Gastroesophageal sphincter (tissue), 4 donors: Measurements from ENCODE around the gene CEP152. TPM values are rescaled to one million over a fixed set of nuclear protein-coding genes. Genes with fewer than 3 reads are reported as not detected.
"Not testable (repeated sequence)": the region's sequence is repeated elsewhere in the genome, so short reads cannot be mapped to it uniquely, and the experiment has no call there.

Source experiments
- ATAC-seq: fragments of 150-250 bp; one replicate; pipeline ENCODE4 v1.9.1; 2016; ENCODE audit warnings: mild to moderate bottlenecking, moderate library complexity
- H3K27ac ChIP-seq, 4 donors: fragments of 200-600 bp; sonication (generic) in 3 of 4; 1 replicate in 3 of 4; 2 replicates in 1 of 4; pipeline ENCODE4 v1.5.1; 2016 to 2019
- H3K27me3 ChIP-seq: fragments of 200-600 bp; sonication (generic); one replicate; pipeline ENCODE4 v1.5.1; 2019
- H3K36me3 ChIP-seq, 2 donors: fragments of 200-600 bp; sonication (generic); one replicate each; pipeline ENCODE4 v1.5.1; 2019; ENCODE audit warnings: control low read depth in 1 of 2
- H3K4me1 ChIP-seq, 3 donors: fragments of 200-600 bp; sonication (generic); 1 replicate in 2 of 3; 2 replicates in 1 of 3; pipeline ENCODE4 v1.5.1; 2016 to 2019; ENCODE audit warnings: control low read depth in 2 of 3
- H3K4me3 ChIP-seq, 2 donors: fragments of 200-600 bp; sonication (generic); one replicate each; pipeline ENCODE4 v1.5.1; 2019; ENCODE audit warnings: mild to moderate bottlenecking in 1 of 2, moderate library complexity in 1 of 2
- H3K9me3 ChIP-seq, 3 donors: fragments of 200-600 bp; sonication (generic); one replicate each; pipeline ENCODE4 v1.5.1; 2017 to 2019; ENCODE audit warnings: control low read depth in 2 of 3
- EP300 ChIP-seq: sonication (generic); formaldehyde crosslinking; IDR thresholded peaks from one replicate; pipeline ENCODE4 v1.6.1; 2017; ENCODE audit warnings: antibody characterized with exemption, mild to moderate bottlenecking
- POLR2A ChIP-seq, 2 donors: fragments of 450-650 bp; IDR thresholded peaks; one replicate each; pipeline ENCODE4 v1.6.1; 2017; ENCODE audit warnings: antibody characterized with exemption in 2 of 2, mild to moderate bottlenecking in 2 of 2, moderate library complexity in 1 of 2
- POLR2AphosphoS5 ChIP-seq: sonication (generic); formaldehyde crosslinking; IDR thresholded peaks from one replicate; pipeline ENCODE4 v1.6.1; 2017; ENCODE audit warnings: antibody characterized with exemption
- WGBS, 2 donors: methylation state at CpG; one replicate each; pipeline ENCODE4 v1.1.5; 2018; ENCODE audit warnings: low coverage in 1 of 2; 5-methylcytosine and 5-hydroxymethylcytosine counted together
- total RNA-seq, 4 donors: library from RNA; depleted of rRNA; stranded (reverse); fragments of >200 nt; gene quantifications; one replicate each; pipeline ENCODE4 v1.1.0, GENCODE V29; 2016
- TF ChIP-seq, protein P1 (sequence below), 4 experiments: fragments of 200-600 bp in 2 of 4; fragments of 450-650 bp in 2 of 4; sonication (generic) in 1 of 4; IDR thresholded peaks; one replicate each; pipeline ENCODE4 v1.5.1; 2017 to 2019; ENCODE audit warnings: antibody characterized with exemption in 4 of 4, mild to moderate bottlenecking in 2 of 4, moderate library complexity in 2 of 4

Gene CEP152
- total RNA-seq, 4 donors from 2014 or later, result 3.0 to 5.0 (median 3.9) TPM

DNA sequence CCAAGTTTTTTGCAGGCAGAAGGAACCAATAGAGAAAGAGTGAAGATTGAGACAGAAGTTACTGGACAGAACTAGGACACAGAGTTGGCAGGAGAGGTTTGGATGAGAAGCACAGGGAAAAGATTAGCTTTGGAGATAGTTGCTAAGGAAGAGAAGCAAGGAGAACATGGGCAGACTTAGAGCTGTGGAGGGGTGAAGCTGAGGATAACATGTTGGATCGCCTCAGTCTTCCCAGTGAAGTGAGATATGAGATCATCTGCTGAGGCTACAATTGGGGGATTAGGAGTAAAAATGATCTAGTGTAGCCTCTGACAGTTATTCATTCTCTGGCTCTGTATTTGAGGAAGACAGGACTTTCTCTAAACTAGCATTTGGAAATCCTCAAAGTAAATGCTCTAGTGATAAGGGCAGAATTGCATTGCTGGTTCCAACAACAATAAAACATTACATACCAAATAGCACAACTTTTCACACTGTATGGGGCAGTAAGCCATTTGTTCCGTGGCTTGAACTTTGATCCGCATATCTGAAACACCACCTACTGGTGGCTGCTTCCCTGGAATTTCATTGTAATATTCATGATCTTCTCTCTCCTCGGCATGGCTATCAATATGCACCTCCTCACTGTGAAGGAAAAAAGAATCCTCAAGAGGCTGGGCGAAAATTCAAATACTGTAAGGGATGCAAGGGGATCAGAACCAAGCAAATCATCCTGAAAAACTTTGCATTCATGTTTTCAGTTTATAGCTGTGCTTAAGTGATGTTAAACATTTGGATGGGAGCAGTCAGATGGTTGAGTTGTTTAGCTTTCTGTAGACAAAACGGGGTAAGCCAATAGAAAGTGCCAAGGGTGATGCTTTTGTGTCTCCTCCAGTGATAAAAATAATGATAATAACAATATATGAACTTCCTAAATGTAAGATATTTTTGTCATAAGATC lies 44.9 kb upstream of the CEP152 start:
- 20% methylated on average over 5 to 6 of the region's 6 CpGs for WGBS, 2 donors
- H3K36me3 ChIP-seq, result no peaks in the 10 kb centered on the region
- peak overlapping the region in 3 of 4 donors; percentile 24 to 53 (median 31) for H3K27ac ChIP-seq
- no peaks in the 10 kb centered on the region for H3K9me3 ChIP-seq
- no peaks in the 10 kb centered on the region for H3K27me3 ChIP-seq
- peaks cover 6 to 21% (median 7%) of the 10 kb centered on the region in 3 donors for H3K4me1 ChIP-seq
- H3K4me3 ChIP-seq, result no peak overlapping the region
- no peak for TF ChIP-seq POLR2A (IDR thresholded peaks at IDR 0.05)
- TF ChIP-seq, protein P1, sequence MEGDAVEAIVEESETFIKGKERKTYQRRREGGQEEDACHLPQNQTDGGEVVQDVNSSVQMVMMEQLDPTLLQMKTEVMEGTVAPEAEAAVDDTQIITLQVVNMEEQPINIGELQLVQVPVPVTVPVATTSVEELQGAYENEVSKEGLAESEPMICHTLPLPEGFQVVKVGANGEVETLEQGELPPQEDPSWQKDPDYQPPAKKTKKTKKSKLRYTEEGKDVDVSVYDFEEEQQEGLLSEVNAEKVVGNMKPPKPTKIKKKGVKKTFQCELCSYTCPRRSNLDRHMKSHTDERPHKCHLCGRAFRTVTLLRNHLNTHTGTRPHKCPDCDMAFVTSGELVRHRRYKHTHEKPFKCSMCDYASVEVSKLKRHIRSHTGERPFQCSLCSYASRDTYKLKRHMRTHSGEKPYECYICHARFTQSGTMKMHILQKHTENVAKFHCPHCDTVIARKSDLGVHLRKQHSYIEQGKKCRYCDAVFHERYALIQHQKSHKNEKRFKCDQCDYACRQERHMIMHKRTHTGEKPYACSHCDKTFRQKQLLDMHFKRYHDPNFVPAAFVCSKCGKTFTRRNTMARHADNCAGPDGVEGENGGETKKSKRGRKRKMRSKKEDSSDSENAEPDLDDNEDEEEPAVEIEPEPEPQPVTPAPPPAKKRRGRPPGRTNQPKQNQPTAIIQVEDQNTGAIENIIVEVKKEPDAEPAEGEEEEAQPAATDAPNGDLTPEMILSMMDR (IDR thresholded peaks at IDR 0.05), result peak; percentile 21 to 60 (median 45)
- ATAC-seq, result peak; percentile 65

GRCh38 chr15:48854434-48854833 lies 43.6 kb upstream of the CEP152 start:
- 95 to 100% methylated on average over 3 of the region's 3 CpGs for WGBS, 2 donors
- H3K4me1 ChIP-seq, result peaks cover 6 to 21% (median 7%) of the 10 kb centered on the region in 3 donors
- not testable (repeated sequence) for H3K4me3 ChIP-seq, H3K27ac ChIP-seq, ATAC-seq, H3K36me3 ChIP-seq, H3K27me3 ChIP-seq, H3K9me3 ChIP-seq

DNA sequence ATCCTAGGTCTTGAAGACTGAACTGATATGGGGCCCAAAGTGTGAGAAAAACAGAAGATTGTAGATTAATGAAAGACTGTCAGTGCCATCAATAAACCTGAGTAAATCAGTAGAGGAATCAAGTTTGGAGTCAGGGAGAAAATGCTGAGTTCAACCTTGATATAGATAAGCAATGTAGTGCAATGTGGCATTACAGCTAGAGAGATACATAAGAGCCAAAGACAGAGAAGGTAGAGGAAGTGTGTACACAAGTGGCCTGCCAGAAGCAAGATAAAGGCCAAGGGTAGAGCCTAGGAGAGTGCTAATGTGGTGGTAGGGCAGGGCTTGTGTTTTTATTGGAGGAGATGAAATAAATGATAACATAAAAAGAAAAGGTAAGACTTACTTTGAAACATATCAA lies 41.1 kb upstream of the CEP152 start:
- Histone ChIP-seq H3K9me3 (no peaks in the 10 kb centered on the region), H3K4me3 (no peak overlapping the region), H3K4me1 (peaks cover 6 to 18% (median 7%) of the 10 kb centered on the region in 3 donors), H3K36me3 (no peaks in the 10 kb centered on the region), H3K27ac (no peak overlapping the region), H3K27me3 (no peaks in the 10 kb centered on the region)
- no peak for TF ChIP-seq POLR2AphosphoS5
- TF ChIP-seq POLR2A (IDR thresholded peaks at IDR 0.05), result no peak
- TF ChIP-seq EP300, result no peak
- TF ChIP-seq, protein P1 (IDR thresholded peaks at IDR 0.05), result no peak
- ATAC-seq, result no peak

GRCh38 chr15:48850648-48851047 lies 39.8 kb upstream of the CEP152 start:
- TF ChIP-seq, protein P1 (IDR thresholded peaks at IDR 0.05), result no peak
- no peak for TF ChIP-seq POLR2A (IDR thresholded peaks at IDR 0.05)
- TF ChIP-seq EP300, result no peak
- no peak for TF ChIP-seq POLR2AphosphoS5
- Histone ChIP-seq H3K4me3 (no peak overlapping the region), H3K27ac (no peak overlapping the region), H3K9me3 (no peaks in the 10 kb centered on the region), H3K4me1 (peaks cover 1 to 5% (median 5%) of the 10 kb centered on the region in 3 donors), H3K27me3 (no peaks in the 10 kb centered on the region), H3K36me3 (no peaks in the 10 kb centered on the region)
- WGBS, 2 donors, result 62 to 80% methylated on average over 2 of the region's 2 CpGs
- no peak for ATAC-seq

- Histone ChIP-seq H3K27ac (no peak overlapping the region), H3K27me3 (no peaks in the 10 kb centered on the region), H3K4me1 (no peaks in the 10 kb centered on the region), H3K36me3 (no peaks in the 10 kb centered on the region), H3K9me3 (no peaks in the 10 kb centered on the region), H3K4me3 (no peak overlapping the region)
- WGBS, 2 donors, result 47% methylated on average over 1 of the region's 1 CpG; no CpG with 5 or more reads in 1 of the 2 donors
- ATAC-seq, result no peak
- TF ChIP-seq, protein P1 (IDR thresholded peaks at IDR 0.05), result no peak
- TF ChIP-seq EP300 (no peak), POLR2A (IDR thresholded peaks at IDR 0.05) (no peak), POLR2AphosphoS5 (no peak)
Observed at GRCh38 chr15:48845123-48845522, 34.3 kb upstream of the CEP152 start.
